Chondrocyte (in vitro differentiated cells): ENCODE results near the gene NETO2. TPM values are rescaled to one million over a fixed set of nuclear protein-coding genes. Genes with fewer than 3 reads are reported as not detected.
"Not testable (repeated sequence)": the region's sequence is repeated elsewhere in the genome, so short reads cannot be mapped to it uniquely, and the experiment has no call there.

Experiments
- DNase-seq: peaks from one replicate; pipeline ENCODE4 v3.0.0; 2021; ENCODE audit warnings: mixed read lengths, low spot score
- H3K27ac Mint-ChIP-seq: one replicate; pipeline ENCODE4 v1.8.0; 2021; ENCODE audit warnings: mild to moderate bottlenecking, moderate library complexity, mixed read lengths; ENCODE audit not compliant: unreplicated experiment
- H3K27me3 Mint-ChIP-seq: 2 replicates; pipeline ENCODE4 v1.8.0; 2021; ENCODE audit warnings: low read depth, mixed read lengths
- H3K36me3 Mint-ChIP-seq: 2 replicates; pipeline ENCODE4 v1.8.0; 2021; ENCODE audit warnings: low read depth, mixed read lengths
- H3K4me1 Mint-ChIP-seq: 2 replicates; pipeline ENCODE4 v1.8.0; 2021; ENCODE audit warnings: low read depth, mild to moderate bottlenecking, mixed read lengths
- H3K4me3 Mint-ChIP-seq: one replicate; pipeline ENCODE4 v1.8.0; 2021; ENCODE audit warnings: mild to moderate bottlenecking, moderate library complexity, mixed read lengths; ENCODE audit not compliant: unreplicated experiment
- H3K9me3 Mint-ChIP-seq: 2 replicates; pipeline ENCODE4 v1.8.0; 2021; ENCODE audit warnings: low read depth, mixed read lengths
- CTCF ChIP-seq: fragments of 200-600 bp; sonication (generic); IDR thresholded peaks from 2 replicates; pipeline ENCODE4 v1.5.0; 2021; ENCODE audit warnings: antibody characterized with exemption, mild to moderate bottlenecking, moderate library complexity
- total RNA-seq: library from RNA; stranded (reverse); gene quantifications from 3 replicates; pipeline ENCODE4 v1.2.1, GENCODE V29; 2021

NETO2 gene
- total RNA-seq, 1 donor from 2014 or later = 9.0 TPM

- DNase-seq = no peak
- H3K4me3 Mint-ChIP-seq = no peak overlapping the region
- H3K9me3 Mint-ChIP-seq = no peaks in the 10 kb centered on the region
- no peaks in the 10 kb centered on the region for H3K4me1 Mint-ChIP-seq
- H3K27me3 Mint-ChIP-seq = peaks cover 2% of the 10 kb centered on the region
- TF ChIP-seq CTCF = no peak
- no peaks in the 10 kb centered on the region for H3K36me3 Mint-ChIP-seq
- H3K27ac Mint-ChIP-seq = no peak overlapping the region
Observed at GRCh38 chr16:47056688-47057629, 86.8 kb downstream of the NETO2 start.

- DNase-seq, H3K9me3 Mint-ChIP-seq, H3K27me3 Mint-ChIP-seq, H3K36me3 Mint-ChIP-seq, H3K4me1 Mint-ChIP-seq, H3K4me3 Mint-ChIP-seq, H3K27ac Mint-ChIP-seq: not testable (repeated sequence)
Observed at GRCh38 chr16:47056061-47056460, 87.7 kb downstream of the NETO2 start.

- Mint-ChIP-seq H3K27me3 (peaks cover 2% of the 10 kb centered on the region), H3K36me3 (no peaks in the 10 kb centered on the region), H3K4me1 (no peaks in the 10 kb centered on the region), H3K4me3 (no peak overlapping the region), H3K9me3 (no peaks in the 10 kb centered on the region), H3K27ac (no peak overlapping the region)
- DNase-seq = no peak
- TF ChIP-seq CTCF = no peak
Observed at GRCh38 chr16:47055136-47055885, 88.4 kb downstream of the NETO2 start.

- no peaks in the 10 kb centered on the region for H3K9me3 Mint-ChIP-seq
- H3K27me3 Mint-ChIP-seq = peaks cover 4% of the 10 kb centered on the region
- TF ChIP-seq CTCF = no peak
- H3K27ac Mint-ChIP-seq = no peak overlapping the region
- H3K4me1 Mint-ChIP-seq = no peaks in the 10 kb centered on the region
- H3K4me3 Mint-ChIP-seq = no peak overlapping the region
- H3K36me3 Mint-ChIP-seq = no peaks in the 10 kb centered on the region
- no peak for DNase-seq
Observed at GRCh38 chr16:47054306-47054705, 89.4 kb downstream of the NETO2 start.

- no peaks in the 10 kb centered on the region for H3K4me1 Mint-ChIP-seq
- H3K27ac Mint-ChIP-seq = no peak overlapping the region
- no peaks in the 10 kb centered on the region for H3K9me3 Mint-ChIP-seq
- DNase-seq = no peak
- peaks cover 4% of the 10 kb centered on the region for H3K27me3 Mint-ChIP-seq
- no peak for TF ChIP-seq CTCF
- H3K36me3 Mint-ChIP-seq = no peaks in the 10 kb centered on the region
- H3K4me3 Mint-ChIP-seq = no peak overlapping the region
Observed at GRCh38 chr16:47053895-47054294, 89.8 kb downstream of the NETO2 start.
